MM.1S (cell line): ENCODE data around the gene POLR3A.

Experiments
- CTCF ChIP-seq: fragments of 300-600 bp; sonication (generic); IDR thresholded peaks from 2 replicates; pipeline ENCODE4 v1.5.1; 2016; ENCODE audit warnings: antibody characterized with exemption, low read length, mixed read lengths
- EZH2 ChIP-seq: fragments of 300-600 bp; sonication (generic); optimal IDR thresholded peaks from 2 replicates; pipeline ENCODE3; 2017; ENCODE audit warnings: low read depth, mild to moderate bottlenecking, antibody characterized with exemption, low read length, mixed read lengths
- EZH2phosphoT487 ChIP-seq: fragments of 300-600 bp; sonication (generic); IDR thresholded peaks from 2 replicates; pipeline ENCODE4 v1.6.1; 2018; ENCODE audit warnings: antibody characterized with exemption, low read length

- no peak for TF ChIP-seq CTCF
- TF ChIP-seq EZH2phosphoT487: no peak
- no peak for TF ChIP-seq EZH2
These were observed 52.3 kb downstream of the POLR3A start for GRCh38 chr10:77977016-77977415.
